Stimulated activated CD8-positive, alpha-beta memory T cell treated with anti-CD3 and anti-CD28 coated beads, Interleukin-2, amount 100 ng/mL, for 48 hours (primary cell): ENCODE measurements around the gene PGAP6.

Source experiments
- DNase-seq, 2 donors: peaks; one replicate each; pipeline ENCODE4 v3.0.0-alpha.2; 2020; ENCODE audit warnings: low read depth in 2 of 2

PGAP6 gene

GRCh38 chr16:330741-331140 lies 51.0 kb downstream of the PGAP6 start:
- DNase-seq = no peak

DNA sequence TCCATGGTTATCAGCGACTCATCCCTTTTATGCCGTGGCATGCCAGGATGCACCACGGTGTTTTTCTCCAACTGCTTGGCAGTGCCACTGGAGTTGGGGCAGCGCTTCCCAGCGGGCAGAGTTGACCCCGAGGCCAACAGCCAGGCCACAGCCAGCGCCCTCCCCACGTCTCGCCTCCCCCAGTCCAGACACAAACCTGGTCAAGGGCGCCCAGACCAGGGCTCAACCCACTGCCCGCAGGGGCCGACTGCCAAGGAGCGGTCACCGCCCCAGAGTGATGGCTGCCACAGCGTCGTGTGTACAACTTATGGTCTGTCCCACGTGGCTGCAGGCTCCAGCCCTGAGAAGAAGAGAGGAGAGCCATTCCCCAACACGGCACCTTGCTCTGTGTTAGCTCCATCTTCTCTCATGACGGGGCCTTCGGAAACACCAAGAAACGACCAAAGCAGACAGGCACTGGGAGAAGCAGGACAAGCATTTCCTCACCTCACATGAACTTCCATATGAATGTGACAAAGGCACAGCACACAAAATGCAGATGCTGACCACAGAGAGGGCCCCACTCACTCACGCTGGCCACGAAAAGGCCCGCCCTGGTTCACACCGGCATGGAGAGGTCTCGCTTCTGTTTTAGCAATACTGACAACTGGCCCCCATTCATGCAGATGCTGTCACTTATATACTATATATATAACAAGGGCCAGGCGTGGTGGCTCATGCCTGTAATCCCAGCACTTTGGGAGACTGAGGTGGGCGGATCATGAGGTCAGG lies 56.2 kb downstream of the PGAP6 start:
- no peak for DNase-seq

GRCh38 chr16:324451-325334 lies 57.1 kb downstream of the PGAP6 start:
- DNase-seq = peak in 1 of 2 donors; percentile 35

DNA sequence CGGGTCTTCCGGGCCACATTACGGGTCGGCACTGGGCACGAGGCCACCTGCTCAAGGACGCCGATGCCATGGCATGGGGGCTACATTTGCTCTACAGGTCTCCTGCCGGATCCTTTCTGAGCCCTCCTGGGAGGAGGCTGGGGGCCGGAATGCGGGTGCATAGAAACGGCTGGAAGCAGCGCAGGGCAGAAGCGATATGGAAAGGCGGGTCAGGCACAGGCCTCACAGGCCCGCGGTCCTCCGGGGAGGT lies 57.7 kb downstream of the PGAP6 start:
- DNase-seq = no peak

- DNase-seq = no peak
These were observed 59.2 kb downstream of the PGAP6 start for GRCh38 chr16:322476-323143.

- no peak for DNase-seq
These were observed 60.2 kb downstream of the PGAP6 start for GRCh38 chr16:321532-321931.
